C4-2B (cell line): ENCODE data around the gene TRAF2.

Experiments used
- H3K27ac ChIP-seq: fragments of 450-650 bp; 2 replicates; pipeline ENCODE4 v1.5.1; 2017
- CTCF ChIP-seq: fragments of 450-650 bp; conservative IDR thresholded peaks from 2 replicates; pipeline ENCODE4 v1.5.1; 2017; ENCODE audit warnings: mild to moderate bottlenecking
- ZFX ChIP-seq: fragments of 450-650 bp; IDR thresholded peaks from 2 replicates; pipeline ENCODE4 v1.6.1; 2017

Gene TRAF2

GRCh38 chr9:136952321-136952850 lies 66.1 kb downstream of the TRAF2 start:
- H3K27ac ChIP-seq = no peak overlapping the region
- TF ChIP-seq ZFX (no peak), CTCF (no peak)

- no peak overlapping the region for H3K27ac ChIP-seq
- no peak for TF ChIP-seq CTCF
- TF ChIP-seq ZFX = no peak
Measured at GRCh38 chr9:136952876-136953770, 66.8 kb downstream of the TRAF2 start.

- TF ChIP-seq ZFX (no peak), CTCF (no peak)
- no peak overlapping the region for H3K27ac ChIP-seq
Measured at GRCh38 chr9:136953771-136954269, 67.5 kb downstream of the TRAF2 start.

- TF ChIP-seq CTCF = no peak
- no peak for TF ChIP-seq ZFX
Measured at GRCh38 chr9:136954270-136955083, 68.2 kb downstream of the TRAF2 start.

GRCh38 chr9:136955202-136955942 lies 69.1 kb downstream of the TRAF2 start:
- no peak for TF ChIP-seq ZFX
- TF ChIP-seq CTCF = no peak
- H3K27ac ChIP-seq = no peak overlapping the region

More at GRCh38 chr9:136954270-136955083, 68.2 kb downstream of the TRAF2 start:
- H3K27ac ChIP-seq = no peak overlapping the region

GRCh38 chr9:136955943-136956335 lies 69.6 kb downstream of the TRAF2 start:
- H3K27ac ChIP-seq = no peak overlapping the region
- TF ChIP-seq ZFX (no peak), CTCF (no peak)
